ENCODE measurements around the gene SMPX. TPM values are rescaled to one million over a fixed set of nuclear protein-coding genes. Genes with fewer than 3 reads are reported as not detected.

SMPX gene
- polyA plus RNA-seq, 1 of the 3 experiments (the other 2 are of a cell fraction), result not detected

DNA sequence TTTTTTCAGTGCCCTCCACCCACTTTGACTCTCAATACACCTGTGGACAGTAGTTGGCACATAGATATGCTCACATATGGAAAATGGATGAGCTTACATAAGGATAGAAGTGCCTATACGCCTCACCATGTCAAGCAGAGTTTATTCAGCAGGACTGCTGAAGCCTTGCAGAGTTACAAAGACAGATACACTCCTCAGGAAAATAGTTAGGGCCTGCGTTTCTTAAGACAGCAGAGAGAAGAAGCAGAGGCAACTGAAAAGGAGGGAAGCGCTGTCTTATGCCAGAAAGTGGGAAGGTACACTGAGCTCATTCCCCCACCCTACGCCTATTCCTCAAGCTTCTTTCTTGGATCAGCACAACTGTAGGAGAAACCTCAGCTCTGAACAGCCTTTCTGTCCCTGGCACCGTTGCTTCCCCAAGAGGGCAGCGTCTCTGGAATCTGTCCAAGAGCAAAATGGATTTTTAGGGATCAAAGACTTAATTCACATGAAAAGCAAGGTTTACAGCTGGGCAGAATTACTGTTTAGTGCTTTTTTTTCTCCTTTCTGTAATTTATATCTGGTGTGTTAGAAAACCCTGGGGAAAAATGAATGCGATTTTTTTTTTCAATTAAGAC lies 44.2 kb upstream of the SMPX start:
- Histone ChIP-seq H3K36me3 (replicated peaks in 1 of 2; ENCODE audit: control insufficient read depth in 1 of 2, insufficient read depth in 2 of 2, low read length in 1 of 2) (no peaks in the 10 kb centered on the region), H3K9me3 (no peaks in the 10 kb centered on the region), H3K4me1 (ENCODE audit: control insufficient read depth in 1 of 2, insufficient read depth in 2 of 2, low read depth in 1 of 2, low read length in 1 of 2) (no peaks in the 10 kb centered on the region), H4K20me1 (ENCODE audit: insufficient read depth) (no peaks in the 10 kb centered on the region), H3F3A (replicated peaks; ENCODE audit: insufficient read depth) (no peaks in the 10 kb centered on the region), H2AFZ (ENCODE audit: low read depth) (no peak overlapping the region; the same call in 1 of the 2 replicates), H3K79me2 (ENCODE audit: insufficient read depth) (no peaks in the 10 kb centered on the region), H3K27me3 (ENCODE audit: insufficient read depth) (no peaks in the 10 kb centered on the region; the same call in 1 of the 2 replicates), H3K4me3 (ENCODE audit: low read depth in 2 of 2, low read length in 1 of 2) (no peak overlapping the region), H3K9ac (no peak overlapping the region), H3K27ac (ENCODE audit: low read depth in 2 of 2, low read length in 1 of 2) (no peak overlapping the region), H3K9me2 (no peaks in the 10 kb centered on the region), H3K4me2 (no peak overlapping the region)
- CTCF ChIA-PET, result no interaction called here
- POLR2A ChIA-PET, result no interaction called here
- TF ChIP-seq POLR2AphosphoS5 (IDR thresholded peaks at IDR 0.05; ENCODE audit: low read depth, low read length), result no peak
- no peak for TF ChIP-seq MEF2A (IDR thresholded peaks at IDR 0.05; ENCODE audit: borderline replicate concordance, low read depth)
- TF ChIP-seq GATA2 (CRISPR knock-in tag; IDR thresholded peaks at IDR 0.05), result no peak
- WGBS (ENCODE audit: low lambda C conversion rate), result 41% methylated on average over 7 of the region's 7 CpGs
- DNase-seq, result no peak

DNA sequence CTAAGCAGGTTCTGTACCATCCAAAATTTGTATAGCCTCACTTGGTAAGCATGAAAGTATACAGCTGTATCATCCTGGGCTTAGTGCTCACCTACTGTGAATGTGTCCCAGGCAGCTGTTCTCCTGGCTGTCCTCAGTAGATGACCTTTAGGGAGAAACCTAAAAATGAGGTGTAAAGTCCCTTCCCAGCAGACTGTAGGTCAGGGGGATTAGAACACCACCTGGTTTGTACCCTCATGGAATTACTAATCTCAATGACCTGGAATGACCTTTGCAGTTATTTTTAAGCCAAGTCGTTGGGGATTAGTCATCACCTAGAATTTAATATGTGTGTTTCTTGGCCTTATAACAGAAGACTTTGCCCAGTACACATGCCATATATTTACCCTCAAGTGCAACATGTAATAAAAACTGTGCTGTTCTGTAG lies 42.4 kb upstream of the SMPX start:
- Histone ChIP-seq H3K4me1 (ENCODE audit: control insufficient read depth in 1 of 2, insufficient read depth in 2 of 2, low read depth in 1 of 2, low read length in 1 of 2) (no peaks in the 10 kb centered on the region), H4K20me1 (ENCODE audit: insufficient read depth) (no peaks in the 10 kb centered on the region), H3K27me3 (ENCODE audit: insufficient read depth) (no peaks in the 10 kb centered on the region; the same call in 1 of the 2 replicates), H3K36me3 (replicated peaks in 1 of 2; ENCODE audit: control insufficient read depth in 1 of 2, insufficient read depth in 2 of 2, low read length in 1 of 2) (no peaks in the 10 kb centered on the region), H3K4me2 (no peak overlapping the region), H3K9me2 (no peaks in the 10 kb centered on the region), H3K4me3 (ENCODE audit: low read depth in 2 of 2, low read length in 1 of 2) (no peak overlapping the region), H3K9ac (no peak overlapping the region), H3K79me2 (ENCODE audit: insufficient read depth) (no peaks in the 10 kb centered on the region), H3F3A (replicated peaks; ENCODE audit: insufficient read depth) (no peaks in the 10 kb centered on the region), H3K27ac (ENCODE audit: low read depth in 2 of 2, low read length in 1 of 2) (no peak overlapping the region), H3K9me3 (no peaks in the 10 kb centered on the region), H2AFZ (ENCODE audit: low read depth) (no peak overlapping the region)
- CTCF ChIA-PET, result no interaction called here
- TF ChIP-seq FOSL2 (IDR thresholded peaks at IDR 0.05; ENCODE audit: borderline replicate concordance, low read depth) (0 out of 2 replicates have a peak, but pooled peaks have one; percentile 6), FOXJ3 (CRISPR knock-in tag; IDR thresholded peaks at IDR 0.05) (no peak), RXRA (IDR thresholded peaks at IDR 0.05; ENCODE audit: borderline replicate concordance, low read depth) (peak; percentile 37; the same call in 1 of the 2 replicates)
- POLR2A ChIA-PET, result no interaction called here
- no peak for DNase-seq
- 0% methylated on average over 1 of the region's 1 CpG for WGBS (ENCODE audit: low lambda C conversion rate)

DNA sequence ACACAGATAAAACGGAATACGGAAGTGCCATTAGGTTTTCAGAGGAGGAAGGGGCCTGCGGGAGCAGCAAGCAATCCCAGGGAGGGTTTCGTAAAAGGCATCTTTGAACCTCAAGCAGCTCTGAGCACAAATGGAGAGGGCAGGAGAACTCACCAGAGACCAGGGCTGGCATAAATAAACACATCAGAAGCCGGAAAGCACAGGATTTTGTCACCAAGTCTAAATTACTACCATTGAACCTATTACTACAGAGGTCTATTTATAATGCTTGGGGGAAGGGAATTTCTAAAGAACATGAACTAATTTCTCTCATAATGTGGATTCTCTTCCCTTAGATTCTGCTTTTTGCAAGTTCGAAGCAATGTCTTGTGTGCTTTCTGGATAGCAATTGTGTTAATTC lies 41.9 kb upstream of the SMPX start:
- Histone ChIP-seq H3K4me3 (ENCODE audit: low read depth in 2 of 2, low read length in 1 of 2) (no peak overlapping the region), H2AFZ (ENCODE audit: low read depth) (no peak overlapping the region), H3K4me1 (ENCODE audit: control insufficient read depth in 1 of 2, insufficient read depth in 2 of 2, low read depth in 1 of 2, low read length in 1 of 2) (no peaks in the 10 kb centered on the region), H3K9ac (no peak overlapping the region), H3K36me3 (replicated peaks in 1 of 2; ENCODE audit: control insufficient read depth in 1 of 2, insufficient read depth in 2 of 2, low read length in 1 of 2) (no peaks in the 10 kb centered on the region), H3K9me3 (no peaks in the 10 kb centered on the region), H4K20me1 (ENCODE audit: insufficient read depth) (no peaks in the 10 kb centered on the region), H3K27me3 (ENCODE audit: insufficient read depth) (no peaks in the 10 kb centered on the region; the same call in 1 of the 2 replicates), H3F3A (replicated peaks; ENCODE audit: insufficient read depth) (no peaks in the 10 kb centered on the region), H3K9me2 (no peaks in the 10 kb centered on the region), H3K79me2 (ENCODE audit: insufficient read depth) (no peaks in the 10 kb centered on the region), H3K27ac (ENCODE audit: low read depth in 2 of 2, low read length in 1 of 2) (no peak overlapping the region), H3K4me2 (no peak overlapping the region)
- CTCF ChIA-PET, result no interaction called here
- POLR2A ChIA-PET, result no interaction called here
- WGBS (ENCODE audit: low lambda C conversion rate), result 54% methylated on average over 6 of the region's 6 CpGs
- DNase-seq, result no peak
- no peak for TF ChIP-seq NFIC (IDR thresholded peaks at IDR 0.05; ENCODE audit: borderline replicate concordance)
- TF ChIP-seq RFX5 (IDR thresholded peaks at IDR 0.05; ENCODE audit: low read length), result no peak
- no peak for TF ChIP-seq RAD21 (IDR thresholded peaks at IDR 0.05; ENCODE audit: low read length)
- TF ChIP-seq TEAD4 (IDR thresholded peaks at IDR 0.05; ENCODE audit: borderline replicate concordance, insufficient read depth), result no peak
- TF ChIP-seq, protein P1, sequence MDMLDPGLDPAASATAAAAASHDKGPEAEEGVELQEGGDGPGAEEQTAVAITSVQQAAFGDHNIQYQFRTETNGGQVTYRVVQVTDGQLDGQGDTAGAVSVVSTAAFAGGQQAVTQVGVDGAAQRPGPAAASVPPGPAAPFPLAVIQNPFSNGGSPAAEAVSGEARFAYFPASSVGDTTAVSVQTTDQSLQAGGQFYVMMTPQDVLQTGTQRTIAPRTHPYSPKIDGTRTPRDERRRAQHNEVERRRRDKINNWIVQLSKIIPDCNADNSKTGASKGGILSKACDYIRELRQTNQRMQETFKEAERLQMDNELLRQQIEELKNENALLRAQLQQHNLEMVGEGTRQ (IDR thresholded peaks at IDR 0.05; ENCODE audit: borderline replicate concordance, low read depth, low read length), result no peak
- no peak for TF ChIP-seq POLR2AphosphoS5 (IDR thresholded peaks at IDR 0.05; ENCODE audit: low read depth, low read length)
- TF ChIP-seq, protein P2, sequence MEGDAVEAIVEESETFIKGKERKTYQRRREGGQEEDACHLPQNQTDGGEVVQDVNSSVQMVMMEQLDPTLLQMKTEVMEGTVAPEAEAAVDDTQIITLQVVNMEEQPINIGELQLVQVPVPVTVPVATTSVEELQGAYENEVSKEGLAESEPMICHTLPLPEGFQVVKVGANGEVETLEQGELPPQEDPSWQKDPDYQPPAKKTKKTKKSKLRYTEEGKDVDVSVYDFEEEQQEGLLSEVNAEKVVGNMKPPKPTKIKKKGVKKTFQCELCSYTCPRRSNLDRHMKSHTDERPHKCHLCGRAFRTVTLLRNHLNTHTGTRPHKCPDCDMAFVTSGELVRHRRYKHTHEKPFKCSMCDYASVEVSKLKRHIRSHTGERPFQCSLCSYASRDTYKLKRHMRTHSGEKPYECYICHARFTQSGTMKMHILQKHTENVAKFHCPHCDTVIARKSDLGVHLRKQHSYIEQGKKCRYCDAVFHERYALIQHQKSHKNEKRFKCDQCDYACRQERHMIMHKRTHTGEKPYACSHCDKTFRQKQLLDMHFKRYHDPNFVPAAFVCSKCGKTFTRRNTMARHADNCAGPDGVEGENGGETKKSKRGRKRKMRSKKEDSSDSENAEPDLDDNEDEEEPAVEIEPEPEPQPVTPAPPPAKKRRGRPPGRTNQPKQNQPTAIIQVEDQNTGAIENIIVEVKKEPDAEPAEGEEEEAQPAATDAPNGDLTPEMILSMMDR (IDR thresholded peaks at IDR 0.05), result no peak
- TF ChIP-seq EZH2phosphoT487 (IDR thresholded peaks at IDR 0.05; ENCODE audit: borderline replicate concordance, low read depth), result no peak
- no peak for TF ChIP-seq CHD2 (IDR thresholded peaks at IDR 0.05; ENCODE audit: low read length, partially characterized antibody)
- TF ChIP-seq YY1 (IDR thresholded peaks at IDR 0.05; ENCODE audit: low read depth), result no peak
